Spleen (tissue), 7 donors: ENCODE measurements around the gene SLC38A10.

Experiments used
- CTCF ChIP-seq, 11 experiments: fragments of 200-600 bp in 7 of 11; fragments of 450-650 bp in 4 of 11; sonication (generic) in 4 of 11; IDR thresholded peaks in 8 of 11; conservative IDR thresholded peaks in 3 of 11; 1 replicate in 7 of 11; 2 replicates in 4 of 11; pipeline versions ENCODE4 v1.4.0 to v1.8.0; 2016 to 2021; ENCODE audit warnings: antibody characterized with exemption in 11 of 11, inconsistent platforms in 4 of 11, mild to moderate bottlenecking in 1 of 11
- POLR2A ChIP-seq, 3 donors: fragments of 450-650 bp; IDR thresholded peaks; one replicate each; pipeline ENCODE4 v1.5.1; 2017; ENCODE audit warnings: antibody characterized with exemption in 3 of 3, mild to moderate bottlenecking in 1 of 3
- POLR2AphosphoS5 ChIP-seq, 3 donors: sonication (generic); formaldehyde crosslinking; IDR thresholded peaks; one replicate each; pipeline ENCODE4 v1.5.1; 2017; ENCODE audit warnings: antibody characterized with exemption in 3 of 3
- donor health status: DM: no; HTN: no; CAD: no; lungs with moderate emphysema.
- donor health status: DM: no; HTN: no; CAD: no.
- donor health status: DM: no; HTN: no; CAD: no.

GRCh38 chr17:81323083-81323369 is 27.9 kb upstream of the SLC38A10 start:
- TF ChIP-seq CTCF (IDR thresholded peaks at IDR 0.05 in 8 of 11, conservative IDR thresholded peaks at IDR 0.05 in 3 of 11) (no peak), POLR2A (IDR thresholded peaks at IDR 0.05) (no peak), POLR2AphosphoS5 (IDR thresholded peaks at IDR 0.05) (no peak)
